ENCODE data around the gene ARPC5L.
"Not testable (repeated sequence)": the region's sequence is repeated elsewhere in the genome, so short reads cannot be mapped to it uniquely, and the experiment has no call there.

ARPC5L gene

GRCh38 chr9:124861342-124862229, at the start of gene ARPC5L, which contains the start of gene RPL35:
ARPC5L (plus strand) TSS chr9:124862130; CDS start chr9:124869291, 7,161 bp downstream.
RPL35 (minus strand) TSS chr9:124861957; CDS start chr9:124861912, 45 bp downstream.
- DNase-seq (ENCODE audit: low spot score), result peak; percentile 94

GRCh38 chr9:124812441-124812876, 49.5 kb upstream of the ARPC5L start:
- DNase-seq (ENCODE audit: low spot score), result peak; percentile 97

GRCh38 chr9:124813041-124813440, 48.9 kb upstream of the ARPC5L start:
- no peak for DNase-seq (ENCODE audit: low spot score)

GRCh38 chr9:124813501-124814163, 48.3 kb upstream of the ARPC5L start:
- DNase-seq (ENCODE audit: low spot score), result no peak

GRCh38 chr9:124814164-124814535, 47.8 kb upstream of the ARPC5L start:
- no peak for DNase-seq (ENCODE audit: low spot score)

- DNase-seq (ENCODE audit: low spot score), result no peak
These were observed 46.3 kb upstream of the ARPC5L start for GRCh38 chr9:124815601-124816000.

- DNase-seq (ENCODE audit: low spot score), result peak; percentile 80
These were observed 43.3 kb upstream of the ARPC5L start for GRCh38 chr9:124818431-124819281.

GRCh38 chr9:124820698-124821623, 41.0 kb upstream of the ARPC5L start:
- no peak for DNase-seq (ENCODE audit: low spot score)

GRCh38 chr9:124828489-124829333, 33.2 kb upstream of the ARPC5L start:
- no peak for DNase-seq (ENCODE audit: low spot score)

GRCh38 chr9:124829334-124829669, 32.6 kb upstream of the ARPC5L start:
- DNase-seq (ENCODE audit: low spot score), result no peak

- DNase-seq (ENCODE audit: low spot score), result no peak
These were observed 31.3 kb upstream of the ARPC5L start for GRCh38 chr9:124830593-124830992.

- DNase-seq (ENCODE audit: low spot score), result no peak
These were observed 30.1 kb upstream of the ARPC5L start for GRCh38 chr9:124831642-124832364.

- peak; percentile 94 for DNase-seq (ENCODE audit: low spot score)
These were observed 27.3 kb upstream of the ARPC5L start for GRCh38 chr9:124834591-124834990.

- peak; percentile 86 for DNase-seq (ENCODE audit: low spot score)
These were observed 26.8 kb upstream of the ARPC5L start for GRCh38 chr9:124835026-124835557.

- not testable (repeated sequence) for DNase-seq (ENCODE audit: low spot score)
These were observed 23.8 kb upstream of the ARPC5L start for GRCh38 chr9:124838132-124838531.

- not testable (repeated sequence) for DNase-seq (ENCODE audit: low spot score)
These were observed 23.2 kb upstream of the ARPC5L start for GRCh38 chr9:124838567-124839275.

GRCh38 chr9:124839612-124840299, 22.2 kb upstream of the ARPC5L start:
- DNase-seq (ENCODE audit: low spot score), result peak; percentile 15

GRCh38 chr9:124840300-124840833, 21.6 kb upstream of the ARPC5L start:
- no peak for DNase-seq (ENCODE audit: low spot score)
